Liver (tissue), 9 donors: ENCODE measurements around the gene SHISAL1. TPM values are rescaled to one million over a fixed set of nuclear protein-coding genes. Genes with fewer than 3 reads are reported as not detected.

ENCODE experiments used
- DNase-seq: peaks from one replicate; pipeline ENCODE4 v3.0.0-alpha.2; 2017; ENCODE audit warnings: low spot score
- H3K27ac ChIP-seq, 2 donors: one replicate each; pipeline ENCODE4 v1.7.0; 2013; ENCODE audit warnings: inconsistent platforms in 2 of 2, low read length in 2 of 2, control low read depth in 1 of 2, low read depth in 1 of 2, mild to moderate bottlenecking in 1 of 2
- H3K27me3 ChIP-seq, 4 donors: one replicate each; pipeline versions ENCODE4 v1.6.1 to v1.7.0; 2013; ENCODE audit warnings: low read length in 3 of 4, inconsistent platforms in 1 of 4, mild to moderate bottlenecking in 1 of 4, moderate library complexity in 1 of 4; ENCODE audit not compliant: control insufficient read depth in 4 of 4, insufficient read depth in 4 of 4
- H3K36me3 ChIP-seq, 4 donors: one replicate each; pipeline versions ENCODE4 v1.6.1 to v1.7.0; 2013; ENCODE audit warnings: low read length in 3 of 4, mild to moderate bottlenecking in 3 of 4, low read depth in 1 of 4, moderate library complexity in 1 of 4; ENCODE audit not compliant: control insufficient read depth in 4 of 4, insufficient read depth in 3 of 4
- H3K4me1 ChIP-seq, 4 donors: one replicate each; pipeline versions ENCODE4 v1.6.1 to v1.7.0; 2013; ENCODE audit warnings: low read length in 3 of 4, mild to moderate bottlenecking in 3 of 4, moderate library complexity in 1 of 4; ENCODE audit not compliant: control insufficient read depth in 4 of 4, insufficient read depth in 4 of 4
- H3K4me3 ChIP-seq, 3 donors: one replicate each; pipeline versions ENCODE4 v1.6.1 to v1.7.0; 2013; ENCODE audit warnings: low read length in 3 of 3, control low read depth in 1 of 3, low read depth in 1 of 3, mild to moderate bottlenecking in 1 of 3
- H3K9ac ChIP-seq, 2 donors: one replicate each; pipeline ENCODE4 v1.7.0; 2013; ENCODE audit warnings: low read length in 2 of 2, mild to moderate bottlenecking in 2 of 2, moderate library complexity in 2 of 2, control low read depth in 1 of 2, low read depth in 1 of 2
- H3K9me3 ChIP-seq, 4 donors: one replicate each; pipeline versions ENCODE4 v1.6.1 to v1.7.0; 2013; ENCODE audit warnings: low read length in 3 of 4; ENCODE audit not compliant: control insufficient read depth in 4 of 4
- ATF3 ChIP-seq: IDR thresholded peaks from 2 replicates; pipeline ENCODE4 v1.6.1; 2016; ENCODE audit warnings: antibody characterized with exemption
- EGR1 ChIP-seq, 2 donors: IDR thresholded peaks; 2 replicates each; pipeline ENCODE4 v1.6.1; 2016 to 2018; ENCODE audit warnings: antibody characterized with exemption in 2 of 2, low read depth in 2 of 2
- FOXA1 ChIP-seq: IDR thresholded peaks from 2 replicates; pipeline ENCODE4 v1.6.1; 2016; ENCODE audit warnings: antibody characterized with exemption
- GABPA ChIP-seq, 2 donors: IDR thresholded peaks in 1 of 2; conservative IDR thresholded peaks in 1 of 2; 2 replicates each; pipeline ENCODE4 v1.6.1; 2016; ENCODE audit warnings: antibody characterized with exemption in 2 of 2, mild to moderate bottlenecking in 1 of 2, moderate library complexity in 1 of 2
- HNF4A ChIP-seq, 2 donors: conservative IDR thresholded peaks; 2 replicates each; pipeline ENCODE4 v1.6.1; 2016; ENCODE audit warnings: antibody characterized with exemption in 2 of 2, mild to moderate bottlenecking in 2 of 2
- HNF4G ChIP-seq: IDR thresholded peaks from 2 replicates; pipeline ENCODE4 v1.6.1; 2016; ENCODE audit warnings: antibody characterized with exemption
- JUND ChIP-seq, 2 donors: IDR thresholded peaks; 2 replicates each; pipeline ENCODE4 v1.6.1; 2016; ENCODE audit warnings: antibody characterized with exemption in 2 of 2
- NR2F2 ChIP-seq: IDR thresholded peaks from 2 replicates; pipeline ENCODE4 v1.6.1; 2016; ENCODE audit warnings: antibody characterized with exemption
- RAD21 ChIP-seq, 2 donors: IDR thresholded peaks; 2 replicates each; pipeline ENCODE4 v1.6.1; 2016; ENCODE audit warnings: antibody characterized with exemption in 2 of 2, mild to moderate bottlenecking in 2 of 2
- REST ChIP-seq: IDR thresholded peaks from 2 replicates; pipeline ENCODE4 v1.6.1; 2016; ENCODE audit warnings: antibody characterized with exemption, mild to moderate bottlenecking
- RXRA ChIP-seq, 2 donors: IDR thresholded peaks; 2 replicates each; pipeline ENCODE4 v1.6.1; 2017 to 2018; ENCODE audit warnings: antibody characterized with exemption in 2 of 2, mild to moderate bottlenecking in 1 of 2
- SP1 ChIP-seq: IDR thresholded peaks from 2 replicates; pipeline ENCODE4 v1.6.1; 2018; ENCODE audit warnings: antibody characterized with exemption, mild to moderate bottlenecking
- TAF1 ChIP-seq: conservative IDR thresholded peaks from 2 replicates; pipeline ENCODE4 v1.6.1; 2016; ENCODE audit warnings: antibody characterized with exemption, mild to moderate bottlenecking
- YY1 ChIP-seq: IDR thresholded peaks from 2 replicates; pipeline ENCODE4 v1.6.1; 2016; ENCODE audit warnings: antibody characterized with exemption, mild to moderate bottlenecking
- ZBTB33 ChIP-seq: IDR thresholded peaks from 2 replicates; pipeline ENCODE4 v1.6.1; 2016; ENCODE audit warnings: antibody characterized with exemption
- WGBS: extraction: QIAGEN DNeasy Blood & Tissue Kit; methylation state at CpG from one replicate; pipeline ENCODE4 v1.1.7; 2013; 5-methylcytosine and 5-hydroxymethylcytosine counted together
- polyA plus RNA-seq, 2 donors: library from polyadenylated mRNA; stranded (reverse) in 1 of 2; unstranded in 1 of 2; fragments of 200-250 nt in 1 of 2; fragments of >200 nt in 1 of 2; fragmentation: Nextera tagmentation in 1 of 2; extraction: Ambion mirVana in 1 of 2; gene quantifications; one replicate each; pipeline versions ENCODE4 v1.2.1 to v1.2.3, GENCODE V29; 2013 to 2015
- total RNA-seq, 2 donors: library from RNA; depleted of rRNA; stranded (reverse); fragments of >200 nt; gene quantifications; one replicate each; pipeline ENCODE4 v1.2.3, GENCODE V29; 2014
- donor health status: healthy.
- donor health status: healthy.
- donor health status: healthy.
- donor health status: healthy.
- donor health status: healthy.

Gene SHISAL1
- total and polyA plus RNA-seq, 4 donors, result 0.07 to 0.17 (median 0.13) TPM

- DNase-seq, result no peak
Observed at GRCh38 chr22:44247923-44248892, 64.5 kb downstream of the SHISAL1 start.

GRCh38 chr22:44247346-44247745, 65.4 kb downstream of the SHISAL1 start:
- Histone ChIP-seq H3K9me3 (peaks cover 6 to 11% (median 6%) of the 10 kb centered on the region in 4 donors), H3K9ac (no peak overlapping the region), H3K36me3 (no peaks in the 10 kb centered on the region), H3K4me1 (no peaks in the 10 kb centered on the region), H3K27ac (no peak overlapping the region), H3K27me3 (peaks cover 0 to 4% (median 0%) of the 10 kb centered on the region in 4 donors), H3K4me3 (no peak overlapping the region)
- no peak for DNase-seq
- WGBS, result 91% methylated on average over 5 of the region's 5 CpGs
- TF ChIP-seq ATF3 (no peak), NR2F2 (no peak), HNF4A (conservative IDR thresholded peaks at IDR 0.05) (no peak), RXRA (IDR thresholded peaks at IDR 0.05) (no peak), TAF1 (no peak), EGR1 (IDR thresholded peaks at IDR 0.05; ENCODE audit: low read depth in 2 of 2) (no peak), JUND (IDR thresholded peaks at IDR 0.05) (no peak), RAD21 (IDR thresholded peaks at IDR 0.05) (no peak), GABPA (IDR thresholded peaks at IDR 0.05 in 1 of 2, conservative IDR thresholded peaks at IDR 0.05 in 1 of 2) (no peak), HNF4G (no peak), FOXA1 (no peak), SP1 (no peak)

More at GRCh38 chr22:44247923-44248892, 64.5 kb downstream of the SHISAL1 start:
- no peaks in the 10 kb centered on the region for H3K36me3 ChIP-seq
- H3K9me3 ChIP-seq, result peaks cover 6 to 11% (median 6%) of the 10 kb centered on the region in 4 donors
- H3K9ac ChIP-seq, result no peak overlapping the region
- no peak overlapping the region for H3K4me3 ChIP-seq
- no peak overlapping the region for H3K27ac ChIP-seq
- TF ChIP-seq GABPA (IDR thresholded peaks at IDR 0.05 in 1 of 2, conservative IDR thresholded peaks at IDR 0.05 in 1 of 2), result no peak
- TF ChIP-seq ATF3, result no peak
- TF ChIP-seq ZBTB33, result no peak
- no peak for TF ChIP-seq REST
- no peak for TF ChIP-seq RXRA (IDR thresholded peaks at IDR 0.05)
- no peak for TF ChIP-seq YY1
- no peak for TF ChIP-seq HNF4G
- TF ChIP-seq HNF4A (conservative IDR thresholded peaks at IDR 0.05), result no peak
- no peaks in the 10 kb centered on the region for H3K4me1 ChIP-seq
- 89% methylated on average over 25 of the region's 25 CpGs for WGBS
- peaks cover 0 to 4% (median 0%) of the 10 kb centered on the region in 4 donors for H3K27me3 ChIP-seq
